ENCODE data around the gene LCN6.

- no peak for TF ChIP-seq CTCF (IDR thresholded peaks at IDR 0.05)
- TF ChIP-seq POLR2A (IDR thresholded peaks at IDR 0.05), result no peak
- TF ChIP-seq POLR2AphosphoS5 (IDR thresholded peaks at IDR 0.05), result no peak
Observed at GRCh38 chr9:136782452-136782851, 34.1 kb upstream of the LCN6 start.

All from upper lobe of left lung (tissue), 4 donors.